SK-N-SH treated with all-trans-retinoic acid at 6 μM for 48 hours (cell line): Measurements from ENCODE around the gene DHODH.

Experiments used
- ARNTL ChIP-seq: fragments of 450-650 bp; formaldehyde crosslinking; IDR thresholded peaks from 2 replicates; pipeline ENCODE4 v1.5.0; 2020; ENCODE audit warnings: low read depth, mild to moderate bottlenecking, moderate library complexity, borderline replicate concordance
- BACH2 ChIP-seq: fragments of 250-450 bp; sonication (Bioruptor Pico); IDR thresholded peaks from 2 replicates; pipeline ENCODE4 v1.9.0; 2021; ENCODE audit warnings: mild to moderate bottlenecking, borderline replicate concordance
- CSDC2 ChIP-seq: fragments of 250-450 bp; sonication (Bioruptor Pico); IDR thresholded peaks from 2 replicates; pipeline ENCODE4 v1.5.0; 2020; ENCODE audit warnings: mild to moderate bottlenecking, moderate library complexity
- OSR1 ChIP-seq: fragments of 250-450 bp; sonication (Bioruptor Pico); IDR thresholded peaks from 2 replicates; pipeline ENCODE4 v1.8.0; 2022; ENCODE audit warnings: moderate library complexity, mild to moderate bottlenecking, inconsistent platforms
- PPARA ChIP-seq: fragments of 250-450 bp; sonication (Bioruptor Pico); IDR thresholded peaks from 2 replicates; pipeline ENCODE4 v1.5.0; 2020; ENCODE audit warnings: mild to moderate bottlenecking, borderline replicate concordance
- RARB ChIP-seq: fragments of 250-450 bp; sonication (Bioruptor Pico); IDR thresholded peaks from 2 replicates; pipeline ENCODE4 v1.8.0; 2021; ENCODE audit warnings: mild to moderate bottlenecking, moderate library complexity
- SNAI2 ChIP-seq: fragments of 250-450 bp; sonication (Bioruptor Pico); IDR thresholded peaks from 2 replicates; pipeline ENCODE4 v1.5.0; 2020; ENCODE audit warnings: mild to moderate bottlenecking, moderate library complexity
- TCF4 ChIP-seq: fragments of 250-450 bp; sonication (Bioruptor Pico); IDR thresholded peaks from 2 replicates; pipeline ENCODE4 v1.8.0; 2021; ENCODE audit warnings: mild to moderate bottlenecking, moderate library complexity, borderline replicate concordance
- ZC3H10 ChIP-seq: fragments of 250-450 bp; sonication (Bioruptor Pico); IDR thresholded peaks from 2 replicates; pipeline ENCODE4 v1.5.1; 2021; ENCODE audit warnings: mild to moderate bottlenecking, moderate library complexity

DNA sequence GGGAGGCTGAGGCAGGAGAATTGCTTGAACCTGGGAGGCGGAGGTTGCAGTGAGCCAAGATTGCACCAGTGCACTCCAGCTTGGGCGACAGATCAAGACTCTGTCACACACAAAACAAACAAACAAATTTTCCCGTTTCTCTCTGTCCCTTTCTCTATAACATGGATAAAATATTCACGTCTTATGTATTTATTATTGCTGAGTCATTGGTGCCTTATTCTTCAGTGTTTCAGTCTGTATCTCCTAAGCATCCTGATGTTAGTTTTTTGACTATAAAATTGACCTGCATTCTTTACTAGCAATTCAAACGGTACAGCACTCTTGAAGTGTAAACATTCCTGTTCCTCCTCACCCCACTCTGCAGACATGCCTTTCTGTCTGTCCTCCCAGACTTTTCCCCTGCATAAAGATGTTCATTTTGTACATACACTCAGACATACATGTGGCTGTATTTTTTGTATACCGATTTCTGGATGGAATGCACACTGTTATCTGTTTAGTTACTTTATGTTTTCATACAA lies 16.4 kb downstream of the DHODH start:
- TF ChIP-seq SNAI2 (CRISPR knock-in tag): no peak
- TF ChIP-seq ZC3H10: no peak
- TF ChIP-seq ARNTL (CRISPR knock-in tag): no peak
- TF ChIP-seq RARB (CRISPR knock-in tag): no peak
- TF ChIP-seq PPARA: no peak
- TF ChIP-seq BACH2 (CRISPR knock-in tag): no peak
- TF ChIP-seq OSR1: no peak
- no peak for TF ChIP-seq CSDC2 (CRISPR knock-in tag)
- no peak for TF ChIP-seq TCF4
